NB4 (cell line): ENCODE measurements around the gene TCF12.

Experiments used
- DNase-seq: peaks from one replicate; pipeline ENCODE4 v3.0.0; 2010; ENCODE audit warnings: low read depth
- H3K4me3 ChIP-seq: one replicate; pipeline ENCODE4 v1.5.1; 2011; ENCODE audit warnings: mild to moderate bottlenecking, low read depth, low read length, moderate library complexity
- CTCF ChIP-seq: IDR thresholded peaks from one replicate; pipeline ENCODE4 v1.5.1; 2012; ENCODE audit warnings: low read depth, low read length
- MYC ChIP-seq: IDR thresholded peaks from 2 replicates; pipeline ENCODE4 v1.6.1; 2011; ENCODE audit warnings: low read depth, low read length
- POLR2A ChIP-seq: IDR thresholded peaks from 2 replicates; pipeline ENCODE4 v1.6.1; 2011; ENCODE audit warnings: mild to moderate bottlenecking; ENCODE audit not compliant: insufficient read length; ENCODE audit errors: extremely low read depth
- TF ChIP-seq, protein P1 (sequence below): IDR thresholded peaks from 2 replicates; pipeline ENCODE4 v1.6.1; 2011; ENCODE audit warnings: low read depth, low read length

Gene TCF12

DNA sequence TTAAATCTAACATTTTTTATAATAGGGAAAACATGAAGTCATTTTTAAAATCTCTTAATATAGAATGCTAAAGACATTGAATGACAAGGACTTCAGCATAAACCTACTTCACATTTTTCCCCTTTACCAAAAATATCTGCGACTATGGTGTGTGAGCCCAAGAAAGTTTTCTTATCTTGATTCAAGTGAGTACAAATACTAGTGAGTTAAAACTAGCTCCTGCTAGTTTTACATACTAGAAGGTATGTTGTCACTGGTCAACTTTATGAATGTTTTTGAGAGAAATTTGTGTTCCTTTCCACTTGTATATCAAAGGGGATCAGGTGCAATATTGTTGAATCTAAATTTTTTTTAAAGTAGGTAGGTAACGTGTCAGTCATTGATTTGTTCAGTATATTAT, 305.4 kb downstream of the TCF12 start:
- no peak overlapping the region for H3K4me3 ChIP-seq
- no peak for DNase-seq
- TF ChIP-seq, protein P1, sequence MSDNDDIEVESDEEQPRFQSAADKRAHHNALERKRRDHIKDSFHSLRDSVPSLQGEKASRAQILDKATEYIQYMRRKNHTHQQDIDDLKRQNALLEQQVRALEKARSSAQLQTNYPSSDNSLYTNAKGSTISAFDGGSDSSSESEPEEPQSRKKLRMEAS, result no peak
- TF ChIP-seq CTCF, result no peak
- no peak for TF ChIP-seq POLR2A
- TF ChIP-seq MYC, result no peak

DNA sequence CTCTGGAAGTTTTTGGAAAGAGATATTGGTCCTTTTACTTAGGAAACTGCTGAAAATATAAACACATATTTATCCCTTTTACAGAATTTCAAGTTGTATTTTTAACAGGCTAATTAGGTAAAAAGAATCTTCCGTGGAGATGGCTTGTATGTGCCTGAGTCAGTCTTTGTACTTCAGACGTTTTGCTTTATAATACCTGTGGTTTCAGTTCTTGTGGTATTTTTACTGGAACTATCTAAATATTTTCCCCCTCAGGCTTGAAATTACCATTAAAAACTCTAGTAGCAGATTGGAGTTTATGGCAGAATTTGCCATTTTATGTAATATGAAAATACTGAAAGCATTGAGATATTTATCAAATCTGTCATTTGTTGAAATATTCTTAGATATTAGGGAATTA, 306.2 kb downstream of the TCF12 start:
- no peak for DNase-seq
- H3K4me3 ChIP-seq, result no peak overlapping the region
- TF ChIP-seq CTCF, result no peak
- TF ChIP-seq POLR2A, result no peak
- TF ChIP-seq MYC, result no peak
- TF ChIP-seq, protein P1, result no peak

DNA sequence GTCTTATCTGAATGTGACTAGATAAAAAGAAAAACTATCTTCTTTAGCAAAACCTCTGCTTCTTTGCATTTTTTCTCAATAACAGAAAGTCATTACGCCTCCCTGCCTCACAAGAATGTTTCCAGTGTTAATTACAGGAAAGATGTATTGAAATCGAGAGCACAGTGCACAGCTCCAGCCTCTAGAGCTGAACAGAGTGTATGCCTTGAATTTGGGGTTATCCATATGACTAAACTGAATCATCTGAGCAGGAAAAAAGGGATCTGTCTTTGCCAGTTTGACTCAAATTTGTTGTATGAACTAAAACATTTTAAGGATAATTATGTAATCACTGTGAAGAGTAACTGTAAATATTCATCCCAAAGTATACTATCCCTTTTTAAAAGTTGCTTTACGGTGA, 308.7 kb downstream of the TCF12 start:
- no peak for DNase-seq
- TF ChIP-seq CTCF (no peak), POLR2A (no peak), MYC (no peak)
- TF ChIP-seq, protein P1, result no peak
- no peak overlapping the region for H3K4me3 ChIP-seq

DNA sequence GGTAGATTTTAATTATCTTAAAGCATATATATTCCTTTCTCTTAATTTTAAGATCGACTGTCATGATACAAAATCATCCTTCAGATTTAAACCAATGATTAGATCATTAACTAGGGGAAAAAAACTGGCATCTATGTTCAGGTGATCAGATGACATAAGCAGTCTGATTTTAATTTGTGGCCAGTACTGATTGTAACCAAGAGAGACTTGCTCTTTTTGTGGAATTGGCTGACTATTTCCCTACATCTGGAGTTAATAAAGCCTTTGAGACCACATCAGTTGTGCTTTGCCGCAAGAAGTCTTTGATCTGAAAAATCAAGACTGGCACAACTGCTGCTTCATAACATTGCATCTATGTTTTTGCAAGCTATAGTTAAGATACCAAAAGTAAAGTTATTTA, 309.5 kb downstream of the TCF12 start:
- no peak for DNase-seq
- TF ChIP-seq, protein P1, result no peak
- TF ChIP-seq CTCF, result no peak
- no peak for TF ChIP-seq MYC
- TF ChIP-seq POLR2A, result no peak
- no peak overlapping the region for H3K4me3 ChIP-seq

DNA sequence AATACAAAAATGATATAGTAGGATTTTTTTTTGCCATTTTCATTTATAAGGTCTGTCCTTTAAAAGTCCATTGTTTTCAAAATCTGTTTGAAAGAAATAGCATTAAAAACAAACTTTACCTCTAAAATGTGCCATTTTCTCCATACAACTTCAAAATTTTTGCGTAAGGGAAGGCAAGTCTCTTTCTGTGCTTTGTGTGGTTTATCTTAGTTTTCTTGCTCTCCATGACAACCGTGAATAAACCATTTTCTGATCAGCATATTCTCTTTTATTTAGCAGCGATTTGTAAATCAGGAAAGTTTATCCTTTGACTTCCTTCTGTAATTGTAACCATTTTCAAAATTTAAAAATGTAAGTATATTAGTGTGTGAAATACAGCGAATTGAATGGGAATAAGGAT, 310.0 kb downstream of the TCF12 start:
- no peak overlapping the region for H3K4me3 ChIP-seq
- no peak for DNase-seq
- TF ChIP-seq MYC, result no peak
- TF ChIP-seq CTCF, result no peak

GRCh38 chr15:57229051-57229450, 310.6 kb downstream of the TCF12 start:
- TF ChIP-seq, protein P1, result no peak
- no peak for TF ChIP-seq CTCF
- no peak for TF ChIP-seq POLR2A
- no peak for TF ChIP-seq MYC
- no peak overlapping the region for H3K4me3 ChIP-seq
- DNase-seq, result no peak
